ENCODE data around the gene ANO5. TPM values are rescaled to one million over a fixed set of nuclear protein-coding genes. Genes with fewer than 3 reads are reported as not detected.

Gene ANO5
- total RNA-seq, 2 experiments from 2014 or later: not detected

DNA sequence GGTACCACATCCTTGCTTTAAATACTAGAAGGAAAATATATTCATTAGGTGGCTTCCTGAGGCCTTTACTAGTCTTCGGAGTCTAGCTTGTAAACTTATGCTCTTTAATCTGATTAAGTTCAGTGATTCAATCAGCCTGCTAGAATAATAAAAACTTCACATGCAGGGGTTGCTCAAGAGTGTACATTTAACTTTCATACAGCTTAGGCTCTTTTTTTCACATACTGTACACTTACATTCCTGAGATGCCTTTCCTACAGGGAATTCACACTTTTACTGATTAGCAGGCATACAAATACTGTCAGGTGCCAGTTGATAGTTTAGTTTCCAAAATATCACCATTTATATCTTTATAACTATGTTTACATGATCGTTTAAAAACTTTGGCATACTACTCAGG is 3.2 kb upstream of the ANO5 start:
- CTCF ChIA-PET: no interaction called here
- H3K4me1 Mint-ChIP-seq (ENCODE audit: low read depth): peaks cover 8% of the 10 kb centered on the region
- no peaks in the 10 kb centered on the region for H3K9me3 Mint-ChIP-seq
- H3K27ac Mint-ChIP-seq: no peak overlapping the region
- H3K4me3 Mint-ChIP-seq: no peak overlapping the region
- DNase-seq: no peak
- H3K27me3 Mint-ChIP-seq (ENCODE audit: low read depth): peaks cover 33% of the 10 kb centered on the region
- H3K36me3 Mint-ChIP-seq (ENCODE audit: low read depth): no peaks in the 10 kb centered on the region
- intact Hi-C loops (cut with micrococcal nuclease): loop anchor here (2.0 kb wide), 1 partner anchor 35 kb away; no protein-coding TSS in a partner anchor

DNA sequence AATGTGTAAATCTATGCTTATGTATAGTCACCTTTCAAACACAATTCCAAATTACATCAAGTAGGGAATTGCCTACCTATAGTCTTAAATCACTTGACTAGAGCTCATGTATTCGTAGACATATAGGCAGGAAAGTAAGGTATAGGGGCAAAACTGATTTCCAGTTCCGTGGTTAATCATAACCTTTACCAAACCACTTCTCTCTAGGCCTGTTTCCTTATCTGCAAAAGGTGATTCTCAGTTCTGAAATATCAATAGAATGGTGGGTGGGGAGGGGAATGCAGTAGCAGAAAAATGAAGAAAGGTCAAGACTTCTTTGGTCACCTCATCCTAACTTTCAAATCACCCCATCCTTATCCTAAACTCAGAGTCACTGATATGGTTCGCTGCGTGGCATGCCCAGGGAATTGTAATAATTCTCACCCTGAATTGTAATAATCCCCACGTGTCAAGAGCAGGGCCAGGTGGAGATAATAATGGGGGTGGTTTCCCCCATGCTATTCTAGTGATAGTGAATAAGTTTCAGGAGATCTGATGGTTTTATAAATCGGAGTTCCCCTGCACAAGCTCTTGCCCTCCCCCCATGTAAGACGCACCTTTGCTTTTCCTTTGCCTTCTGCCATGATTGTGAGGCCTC is 1.9 kb upstream of the ANO5 start:
- H3K9me3 Mint-ChIP-seq: no peaks in the 10 kb centered on the region
- peaks cover 35% of the 10 kb centered on the region for H3K27me3 Mint-ChIP-seq (ENCODE audit: low read depth)
- H3K4me1 Mint-ChIP-seq (ENCODE audit: low read depth): peaks cover 8% of the 10 kb centered on the region
- H3K4me3 Mint-ChIP-seq: no peak overlapping the region
- H3K27ac Mint-ChIP-seq: no peak overlapping the region
- no peaks in the 10 kb centered on the region for H3K36me3 Mint-ChIP-seq (ENCODE audit: low read depth)
- no peak for DNase-seq
- CTCF ChIA-PET: no interaction called here
- intact Hi-C loops (cut with micrococcal nuclease): loop anchor here (2.0 kb wide), 1 partner anchor 34 kb away; no protein-coding TSS in a partner anchor

DNA sequence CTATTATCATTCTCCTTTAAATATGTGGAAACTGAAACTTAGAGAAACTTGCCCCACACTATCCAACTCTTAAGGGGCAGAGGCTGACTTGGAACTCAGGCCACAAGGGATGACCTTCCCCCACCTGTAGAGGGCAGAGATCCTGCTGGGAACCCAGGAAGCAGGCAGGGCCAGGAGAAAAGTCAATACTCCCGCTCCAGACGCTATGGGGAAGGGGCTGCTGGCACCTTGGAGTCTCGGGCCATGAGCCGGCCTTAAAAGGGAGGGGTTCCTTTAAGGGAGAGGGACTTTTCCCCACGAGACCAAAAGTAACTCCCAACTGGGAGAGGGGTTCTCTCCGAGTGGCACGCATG is 620 bp upstream of the ANO5 start:
- CTCF ChIA-PET: no interaction called here
- Mint-ChIP-seq H3K4me3 (no peak overlapping the region), H3K4me1 (ENCODE audit: low read depth) (peaks cover 8% of the 10 kb centered on the region), H3K27ac (no peak overlapping the region), H3K36me3 (ENCODE audit: low read depth) (no peaks in the 10 kb centered on the region), H3K9me3 (no peaks in the 10 kb centered on the region), H3K27me3 (ENCODE audit: low read depth) (peaks cover 35% of the 10 kb centered on the region)
- no peak for DNase-seq
- intact Hi-C loops (cut with micrococcal nuclease): no loop called here

DNA sequence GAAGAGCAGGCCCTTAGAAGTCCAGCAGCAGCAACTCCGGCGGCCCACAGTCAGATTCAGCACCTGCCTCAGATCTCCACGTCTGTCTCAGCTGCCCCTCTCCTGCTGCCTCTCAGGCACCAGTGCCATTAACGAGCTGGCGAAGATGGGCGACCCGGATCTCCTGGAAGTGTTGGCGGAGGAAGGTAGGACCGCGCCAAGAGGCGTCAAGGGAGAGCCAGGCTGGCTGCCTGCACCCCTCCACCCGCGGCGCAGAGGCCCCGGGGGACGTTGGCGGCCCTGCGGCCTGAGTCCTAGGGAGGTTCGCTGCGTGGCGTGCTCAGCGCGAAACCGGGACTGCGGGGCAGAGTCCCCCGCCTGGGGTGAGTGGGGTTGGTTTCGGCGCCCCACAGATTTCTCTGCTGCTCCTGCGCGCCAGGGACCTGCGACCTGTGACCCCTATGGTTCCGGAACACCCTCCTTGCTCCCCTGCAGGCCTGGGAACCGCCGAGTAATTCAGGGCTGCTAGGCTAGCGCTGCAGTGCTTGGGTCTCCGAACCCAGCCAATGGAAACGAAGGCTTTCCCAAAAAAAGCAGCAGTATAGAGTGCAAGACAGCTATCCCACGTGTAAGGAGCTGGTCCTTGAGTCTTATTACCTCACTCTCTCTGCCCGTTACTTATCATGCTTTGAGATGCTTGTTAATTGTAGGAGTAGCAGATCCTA is 615 bp downstream of the ANO5 start:
- Mint-ChIP-seq H3K27me3 (ENCODE audit: low read depth) (peaks cover 35% of the 10 kb centered on the region), H3K36me3 (ENCODE audit: low read depth) (no peaks in the 10 kb centered on the region)
- DNase-seq: no peak

DNA sequence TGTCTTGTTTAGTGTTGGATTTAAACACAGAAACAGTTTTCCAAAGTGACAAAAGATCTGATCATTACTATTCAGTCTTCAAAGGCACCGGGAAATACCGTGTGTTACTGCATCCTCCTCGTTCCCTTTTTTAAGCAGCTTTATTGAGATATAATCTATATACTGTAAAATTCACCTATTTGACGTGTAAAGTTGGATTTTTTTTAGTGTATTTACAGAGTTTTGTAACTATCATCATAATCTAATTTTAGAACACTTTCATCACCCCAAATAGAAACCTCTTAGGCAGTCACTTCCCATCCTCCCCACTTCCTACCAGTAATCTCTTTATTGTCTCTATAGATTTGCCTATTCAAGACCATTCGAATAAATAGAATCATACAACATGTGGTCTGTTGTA is 1.4 kb downstream of the ANO5 start:
- Mint-ChIP-seq H3K36me3 (ENCODE audit: low read depth) (no peaks in the 10 kb centered on the region), H3K27ac (no peak overlapping the region), H3K4me1 (ENCODE audit: low read depth) (peaks cover 8% of the 10 kb centered on the region), H3K4me3 (no peak overlapping the region), H3K9me3 (no peaks in the 10 kb centered on the region), H3K27me3 (ENCODE audit: low read depth) (peaks cover 35% of the 10 kb centered on the region)
- no peak for DNase-seq
- intact Hi-C loops (cut with micrococcal nuclease): no loop called here
- CTCF ChIA-PET: interaction anchor here (0.6 kb wide), 1 partner anchor 10 kb away, joined by 3 read pairs; no protein-coding TSS in a partner anchor

More for the DNA sequence above, 615 bp downstream of the ANO5 start:
- Mint-ChIP-seq H3K4me3 (no peak overlapping the region), H3K4me1 (ENCODE audit: low read depth) (peaks cover 8% of the 10 kb centered on the region), H3K27ac (no peak overlapping the region), H3K9me3 (no peaks in the 10 kb centered on the region)
- CTCF ChIA-PET: no interaction called here
- intact Hi-C loops (cut with micrococcal nuclease): no loop called here

DNA sequence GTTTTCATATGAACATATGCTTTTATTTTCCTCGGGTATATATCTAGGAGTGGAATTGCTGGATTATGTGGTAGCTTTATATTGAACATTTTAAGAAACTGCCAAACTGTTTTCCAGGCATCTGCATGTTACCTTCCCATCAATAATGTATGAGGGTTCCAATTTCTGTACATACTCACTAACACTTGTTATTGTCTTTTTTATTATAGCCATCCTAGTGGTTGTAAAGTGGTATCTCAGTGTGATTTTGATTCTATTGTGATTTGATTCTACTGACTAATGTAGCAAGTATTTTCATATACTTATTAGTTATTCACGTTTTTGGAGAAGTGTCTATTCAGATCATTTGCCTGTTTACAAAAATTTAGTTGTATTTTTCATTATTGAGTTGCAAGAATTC is 2.0 kb downstream of the ANO5 start:
- Mint-ChIP-seq H3K4me3 (no peak overlapping the region), H3K36me3 (ENCODE audit: low read depth) (no peaks in the 10 kb centered on the region), H3K9me3 (no peaks in the 10 kb centered on the region), H3K27ac (no peak overlapping the region), H3K4me1 (ENCODE audit: low read depth) (peaks cover 8% of the 10 kb centered on the region), H3K27me3 (ENCODE audit: low read depth) (peaks cover 35% of the 10 kb centered on the region)
- DNase-seq: no peak
- intact Hi-C loops (cut with micrococcal nuclease): no loop called here
- CTCF ChIA-PET: no interaction called here

DNA sequence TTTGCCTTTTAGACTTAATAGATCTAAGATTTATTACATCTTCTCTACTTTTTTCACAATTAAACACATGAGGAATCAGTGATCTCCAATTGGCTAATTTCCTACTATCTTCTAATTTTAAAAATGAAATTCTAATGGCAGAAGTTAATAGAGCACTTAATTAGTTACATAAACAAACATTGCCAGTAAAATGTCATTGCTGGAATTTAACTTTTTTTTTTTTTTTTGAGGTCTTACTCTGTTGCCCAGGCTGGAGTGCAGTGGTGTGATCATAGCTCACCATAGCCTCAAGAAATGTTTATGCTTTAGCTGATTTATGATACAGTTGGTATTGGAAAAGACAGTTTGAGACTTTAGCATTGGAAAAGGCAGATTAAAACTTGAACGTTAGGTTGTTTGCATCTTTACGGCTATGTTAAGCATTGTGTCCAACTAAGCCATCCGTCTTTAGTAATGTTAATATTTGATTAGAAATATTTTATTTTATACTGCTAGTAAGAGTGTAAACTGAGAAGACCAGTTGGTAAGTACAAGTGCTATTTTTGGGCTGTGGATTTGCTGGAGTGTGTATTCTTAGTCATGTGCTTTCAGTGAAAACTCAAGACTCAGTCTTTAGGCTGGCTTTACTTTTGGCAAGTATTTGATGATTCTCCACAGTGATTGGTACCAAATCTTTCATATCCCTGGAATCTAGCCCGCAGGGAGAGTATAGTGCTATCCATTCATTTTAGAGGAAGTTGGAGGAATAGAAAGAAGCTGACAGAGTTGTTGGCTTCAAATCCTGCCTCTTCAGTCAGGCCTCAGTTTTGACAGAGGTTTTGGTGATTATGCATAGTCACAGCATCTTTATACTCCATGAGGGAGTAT is 4.5 kb downstream of the ANO5 start:
- Mint-ChIP-seq H3K36me3 (ENCODE audit: low read depth) (no peaks in the 10 kb centered on the region), H3K9me3 (no peaks in the 10 kb centered on the region), H3K4me3 (no peak overlapping the region), H3K27ac (no peak overlapping the region), H3K27me3 (ENCODE audit: low read depth) (peaks cover 21% of the 10 kb centered on the region), H3K4me1 (ENCODE audit: low read depth) (peaks cover 7% of the 10 kb centered on the region)
- intact Hi-C loops (cut with micrococcal nuclease): no loop called here
- DNase-seq: no peak
- CTCF ChIA-PET: no interaction called here

DNA sequence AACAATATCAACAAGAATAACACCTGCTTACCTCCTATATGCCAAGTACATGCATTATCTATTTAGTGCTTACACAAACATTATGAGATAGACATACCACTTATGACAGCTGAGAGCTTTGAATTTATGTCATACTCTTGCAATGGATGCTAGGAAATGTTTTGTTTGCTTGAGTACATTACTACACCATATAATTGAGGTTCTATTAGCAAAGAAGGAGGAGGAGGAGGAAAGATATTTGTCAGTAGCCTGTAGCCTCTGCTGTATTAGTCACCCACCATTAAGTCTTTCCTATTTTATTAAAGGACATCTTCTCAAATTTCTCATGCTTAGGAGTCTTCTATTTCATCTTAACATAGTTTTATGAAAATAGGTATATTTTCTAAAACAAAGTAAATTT is 6.4 kb downstream of the ANO5 start:
- Mint-ChIP-seq H3K27me3 (ENCODE audit: low read depth) (peaks cover 6% of the 10 kb centered on the region), H3K4me3 (no peak overlapping the region), H3K9me3 (no peaks in the 10 kb centered on the region), H3K36me3 (ENCODE audit: low read depth) (no peaks in the 10 kb centered on the region), H3K4me1 (ENCODE audit: low read depth) (no peaks in the 10 kb centered on the region), H3K27ac (no peak overlapping the region)
- CTCF ChIA-PET: no interaction called here
- intact Hi-C loops (cut with micrococcal nuclease): no loop called here
- no peak for DNase-seq

DNA sequence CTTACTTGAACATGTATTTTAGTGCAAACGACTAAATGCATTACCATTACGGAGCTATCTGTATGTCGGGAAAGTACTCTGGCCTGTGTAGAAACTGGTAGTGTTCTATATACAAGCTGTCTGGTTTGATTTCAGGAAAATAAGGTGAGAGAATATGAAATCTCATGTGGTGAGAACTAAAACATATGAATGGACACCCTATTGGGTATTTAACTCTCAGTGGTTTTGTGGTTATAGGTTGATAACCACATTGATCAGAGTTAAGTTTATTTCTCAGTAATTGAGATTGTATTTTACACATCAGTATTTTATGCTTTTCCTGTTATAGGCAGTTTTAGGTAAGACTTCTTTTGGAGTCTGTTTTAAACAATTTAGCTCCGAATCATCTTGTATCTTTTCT is 10.4 kb downstream of the ANO5 start:
- DNase-seq: no peak
- peaks cover 3% of the 10 kb centered on the region for H3K27me3 Mint-ChIP-seq (ENCODE audit: low read depth)
- CTCF ChIA-PET: no interaction called here
- H3K27ac Mint-ChIP-seq: no peak overlapping the region
- no peak overlapping the region for H3K4me3 Mint-ChIP-seq
- no peaks in the 10 kb centered on the region for H3K4me1 Mint-ChIP-seq (ENCODE audit: low read depth)
- H3K36me3 Mint-ChIP-seq (ENCODE audit: low read depth): no peaks in the 10 kb centered on the region
- intact Hi-C loops (cut with micrococcal nuclease): no loop called here
- no peaks in the 10 kb centered on the region for H3K9me3 Mint-ChIP-seq

DNA sequence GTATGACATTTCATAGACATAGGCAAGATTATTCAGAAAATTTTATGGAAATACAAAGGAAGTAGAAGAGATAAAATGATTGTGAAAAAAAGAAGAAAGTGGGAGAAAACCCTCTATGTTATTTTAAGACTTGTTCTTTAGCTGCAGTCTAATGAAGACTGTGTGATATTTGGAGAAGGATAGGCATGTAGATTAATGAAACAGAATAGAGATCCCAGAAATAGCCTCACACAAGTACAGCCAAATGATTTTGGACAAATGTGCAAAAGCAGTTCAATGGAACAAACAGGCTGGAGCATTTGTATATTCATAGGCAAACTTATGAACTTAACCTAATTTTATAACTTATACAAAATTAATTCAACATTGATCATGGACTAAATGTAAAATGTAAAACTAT is 14.3 kb downstream of the ANO5 start:
- Mint-ChIP-seq H3K4me1 (ENCODE audit: low read depth) (no peaks in the 10 kb centered on the region), H3K36me3 (ENCODE audit: low read depth) (no peaks in the 10 kb centered on the region)

DNA sequence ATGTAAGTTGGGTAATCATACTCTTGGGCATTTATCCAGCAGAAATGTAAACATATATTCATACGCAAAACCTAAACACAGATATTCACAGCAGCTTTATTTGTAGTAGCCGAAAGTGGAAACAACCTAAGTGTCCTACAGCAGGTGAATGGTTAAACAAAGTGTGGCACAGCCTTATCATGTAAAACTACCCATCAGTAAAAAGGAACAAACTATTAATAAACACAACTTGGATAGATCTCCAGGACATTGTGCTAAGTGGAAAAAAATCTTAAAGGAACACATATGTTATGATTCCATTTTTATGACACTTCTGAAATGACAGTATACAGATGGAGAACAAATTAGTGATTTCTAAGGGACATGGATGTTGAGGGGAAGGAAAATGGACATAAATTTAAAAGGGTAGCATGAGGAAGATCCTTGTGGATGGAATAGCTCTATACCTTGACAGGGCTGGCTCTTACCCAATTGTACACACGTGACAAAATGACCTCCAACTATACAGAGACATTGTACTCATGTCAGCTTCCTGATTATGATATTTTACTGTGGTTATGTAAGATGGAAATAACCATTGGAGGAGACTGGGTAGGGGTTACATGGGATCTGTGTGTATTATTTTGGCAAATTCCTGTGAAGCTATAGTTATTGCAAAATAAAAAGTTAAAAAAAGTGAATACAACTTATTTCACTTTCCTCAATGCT is 15.4 kb downstream of the ANO5 start:
- H3K4me3 Mint-ChIP-seq: no peak overlapping the region
- H3K4me1 Mint-ChIP-seq (ENCODE audit: low read depth): no peaks in the 10 kb centered on the region
- intact Hi-C loops (cut with micrococcal nuclease): no loop called here
- H3K9me3 Mint-ChIP-seq: no peaks in the 10 kb centered on the region
- no peaks in the 10 kb centered on the region for H3K36me3 Mint-ChIP-seq (ENCODE audit: low read depth)
- no peak overlapping the region for H3K27ac Mint-ChIP-seq
- H3K27me3 Mint-ChIP-seq (ENCODE audit: low read depth): peaks cover 3% of the 10 kb centered on the region
- DNase-seq: no peak
- CTCF ChIA-PET: no interaction called here

More for the DNA sequence above, 14.3 kb downstream of the ANO5 start:
- H3K27ac Mint-ChIP-seq: no peak overlapping the region
- CTCF ChIA-PET: no interaction called here
- DNase-seq: no peak
- peaks cover 3% of the 10 kb centered on the region for H3K27me3 Mint-ChIP-seq (ENCODE audit: low read depth)
- no peaks in the 10 kb centered on the region for H3K9me3 Mint-ChIP-seq
- no peak overlapping the region for H3K4me3 Mint-ChIP-seq
- intact Hi-C loops (cut with micrococcal nuclease): no loop called here

DNA sequence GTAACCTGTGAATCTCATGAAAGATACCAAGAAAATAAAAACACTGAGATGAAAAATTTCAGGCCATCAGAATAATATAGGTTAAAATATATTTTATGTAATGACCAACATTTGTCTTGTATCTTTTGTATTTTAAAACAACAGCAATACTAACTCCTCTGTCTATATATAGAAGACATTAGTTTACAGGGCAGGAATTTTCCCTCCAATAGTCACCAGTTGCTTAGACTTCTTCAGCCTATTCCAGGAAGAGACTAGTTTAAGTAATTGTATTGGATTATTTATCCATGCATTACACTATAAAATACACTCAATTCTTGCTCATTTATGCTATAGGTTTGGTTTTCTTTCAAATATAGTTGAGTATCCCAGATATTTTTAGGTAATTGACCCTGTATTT is 24.1 kb downstream of the ANO5 start:
- Mint-ChIP-seq H3K9me3 (no peaks in the 10 kb centered on the region), H3K27ac (no peak overlapping the region), H3K36me3 (ENCODE audit: low read depth) (no peaks in the 10 kb centered on the region), H3K4me1 (ENCODE audit: low read depth) (no peaks in the 10 kb centered on the region), H3K27me3 (ENCODE audit: low read depth) (no peaks in the 10 kb centered on the region), H3K4me3 (no peak overlapping the region)
- intact Hi-C loops (cut with micrococcal nuclease): no loop called here
- DNase-seq: no peak
- CTCF ChIA-PET: no interaction called here

Data from activated naive CD4-positive, alpha-beta T cell treated with anti-CD3 and anti-CD28 coated beads for 36 hours (primary cell).